H1 (cell line): ENCODE data around the gene TAS2R41. TPM values are rescaled to one million over a fixed set of nuclear protein-coding genes. Genes with fewer than 3 reads are reported as not detected.

Experiments
- CTCF ChIA-PET: fragments of 300-600 bp; sonication (Branson Sonifier 250); formaldehyde crosslinking; loops from one replicate; lab custom pipeline; 2021; ENCODE audit not compliant: partially characterized antibody; lab: Charles Lee
- POLR2A ChIA-PET: fragments of 300-600 bp; sonication (Branson Sonifier 250); formaldehyde crosslinking; loops from one replicate; lab custom pipeline; 2021; ENCODE audit warnings: inconsistent platforms; ENCODE audit not compliant: partially characterized antibody; lab: Charles Lee
- DNase-seq, 2 experiments: peaks; one replicate each; pipeline versions ENCODE4 v3.0.0 to v3.0.0-alpha.2; 2010 to 2022; ENCODE audit warnings: low spot score in 2 of 2, low read depth in 1 of 2, mixed read lengths in 1 of 2
- FAIRE-seq: peaks from 2 replicates; lab custom pipeline; 2011; peaks lifted over from hg19 to GRCh38; lab: Jason Lieb, UNC
- H2AFZ ChIP-seq: 2 replicates; pipeline ENCODE4 v1.8.1; 2012; ENCODE audit warnings: low read length, inconsistent platforms
- H2AK5ac ChIP-seq: 2 replicates; pipeline ENCODE4 v1.6.1; 2013; ENCODE audit warnings: low read depth, low read length
- H2BK120ac ChIP-seq: replicated peaks from 2 replicates; pipeline ENCODE3; 2013; ENCODE audit warnings: low read depth, low read length, inconsistent platforms
- H2BK12ac ChIP-seq: 2 replicates; pipeline ENCODE4 v1.6.1; 2013; ENCODE audit warnings: low read depth, low read length
- H2BK15ac ChIP-seq: 2 replicates; pipeline ENCODE4 v1.6.1; 2013; ENCODE audit warnings: low read length
- H2BK20ac ChIP-seq: 2 replicates; pipeline ENCODE4 v1.6.1; 2013; ENCODE audit warnings: low read length
- H2BK5ac ChIP-seq: 2 replicates; pipeline ENCODE4 v1.6.1; 2013; ENCODE audit warnings: low read depth, low read length
- H3K14ac ChIP-seq: 2 replicates; pipeline ENCODE4 v1.6.1; 2013; ENCODE audit warnings: inconsistent platforms; ENCODE audit not compliant: insufficient read length
- H3K18ac ChIP-seq: 2 replicates; pipeline ENCODE4 v1.6.1; 2013; ENCODE audit warnings: low read length; ENCODE audit errors: extremely low read depth
- H3K23ac ChIP-seq: 2 replicates; pipeline ENCODE4 v1.6.1; 2013; ENCODE audit warnings: inconsistent platforms; ENCODE audit not compliant: insufficient read length
- H3K23me2 ChIP-seq: 2 replicates; pipeline ENCODE4 v1.6.1; 2013; ENCODE audit warnings: low read depth, low read length
- H3K27ac ChIP-seq: 2 replicates; pipeline ENCODE4 v1.6.1; 2011; ENCODE audit warnings: low read depth, low read length, inconsistent platforms
- H3K27me3 ChIP-seq, 4 experiments: replicated peaks in 1 of 4; 1 replicate in 1 of 4; 2 replicates in 3 of 4; pipeline versions ENCODE4 v1.6.1 to v1.8.1; 2011 to 2013; ENCODE audit warnings: low read length in 3 of 4, mild to moderate bottlenecking in 3 of 4, inconsistent platforms in 2 of 4, mixed read lengths in 2 of 4, moderate library complexity in 1 of 4; ENCODE audit not compliant: control insufficient read depth in 3 of 4, insufficient read depth in 3 of 4; ENCODE audit errors: extremely low read depth in 1 of 4
- H3K36me3 ChIP-seq, 4 experiments: 2 replicates each; pipeline versions ENCODE4 v1.6.1 to v1.8.1; 2011 to 2013; ENCODE audit warnings: mild to moderate bottlenecking in 4 of 4, low read length in 3 of 4, moderate library complexity in 2 of 4, control low read depth in 1 of 4, inconsistent platforms in 1 of 4; ENCODE audit not compliant: insufficient read depth in 4 of 4, control insufficient read depth in 2 of 4
- H3K4ac ChIP-seq: replicated peaks from 2 replicates; pipeline ENCODE3; 2013; ENCODE audit warnings: low read length, low read depth, mixed read lengths, inconsistent platforms; ENCODE audit not compliant: insufficient read length
- H3K4me1 ChIP-seq, 4 experiments: replicated peaks in 1 of 4; 1 replicate in 1 of 4; 2 replicates in 3 of 4; pipeline versions ENCODE4 v1.6.1 to v1.8.1; 2011 to 2013; ENCODE audit warnings: low read length in 3 of 4, inconsistent platforms in 2 of 4, mixed read lengths in 1 of 4; ENCODE audit not compliant: insufficient read depth in 4 of 4, control insufficient read depth in 3 of 4
- H3K4me2 ChIP-seq, 2 experiments: 2 replicates each; pipeline versions ENCODE4 v1.6.1 to v1.8.1; 2011 to 2013; ENCODE audit warnings: low read depth in 2 of 2, low read length in 2 of 2, control low read depth in 1 of 2, inconsistent platforms in 1 of 2, mild to moderate bottlenecking in 1 of 2; ENCODE audit not compliant: insufficient read depth in 1 of 2
- H3K4me3 ChIP-seq, 4 experiments: fragments of 200-600, 300-600 bp in 1 of 4; sonication (generic), shearing (Covaris generic), sonication (Bioruptor Twin) in 1 of 4; 2 replicates each; pipeline versions ENCODE4 v1.5.1 to v1.8.1; 2011 to 2016; ENCODE audit warnings: low read length in 4 of 4, low read depth in 3 of 4, control low read depth in 2 of 4, inconsistent platforms in 2 of 4, mild to moderate bottlenecking in 2 of 4, mixed read lengths in 1 of 4, moderate library complexity in 1 of 4; ENCODE audit not compliant: insufficient read depth in 2 of 4; ENCODE audit errors: extremely low read depth in 1 of 4
- H3K56ac ChIP-seq: replicated peaks from 2 replicates; pipeline ENCODE3; 2013; ENCODE audit warnings: low read depth, mild to moderate bottlenecking, mixed read lengths, low read length, inconsistent platforms; ENCODE audit not compliant: insufficient read length
- H3K79me1 ChIP-seq: 2 replicates; pipeline ENCODE4 v1.6.1; 2013; ENCODE audit warnings: low read depth, low read length, control low read depth
- H3K79me2 ChIP-seq, 2 experiments: 2 replicates each; pipeline versions ENCODE4 v1.6.1 to v1.8.1; 2012 to 2013; ENCODE audit warnings: low read length in 2 of 2, mild to moderate bottlenecking in 2 of 2, inconsistent platforms in 1 of 2; ENCODE audit not compliant: insufficient read depth in 2 of 2, control insufficient read depth in 1 of 2
- H3K9ac ChIP-seq, 4 experiments: replicated peaks in 1 of 4; 1 replicate in 1 of 4; 2 replicates in 3 of 4; pipeline versions ENCODE4 v1.6.1 to v1.8.1; 2011 to 2013; ENCODE audit warnings: low read depth in 3 of 4, low read length in 3 of 4, control low read depth in 2 of 4, mild to moderate bottlenecking in 2 of 4, moderate library complexity in 2 of 4, inconsistent platforms in 1 of 4; ENCODE audit errors: extremely low read depth in 1 of 4
- H3K9me3 ChIP-seq, 2 experiments: 2 replicates each; pipeline versions ENCODE4 v1.6.1 to v1.8.1; 2012 to 2013; ENCODE audit warnings: mild to moderate bottlenecking in 2 of 2, moderate library complexity in 2 of 2, control low read depth in 1 of 2, inconsistent platforms in 1 of 2, low read depth in 1 of 2, low read length in 1 of 2, mixed read lengths in 1 of 2; ENCODE audit not compliant: insufficient read depth in 2 of 2
- H4K20me1 ChIP-seq, 2 experiments: replicated peaks in 1 of 2; 2 replicates each; pipeline versions ENCODE3 to v1.8.1; 2011 to 2013; ENCODE audit warnings: inconsistent platforms in 2 of 2, low read length in 2 of 2, mild to moderate bottlenecking in 1 of 2; ENCODE audit not compliant: insufficient read depth in 2 of 2, control insufficient read depth in 1 of 2
- H4K5ac ChIP-seq: 2 replicates; pipeline ENCODE4 v1.6.1; 2013; ENCODE audit warnings: low read length, low read depth, mixed read lengths, inconsistent platforms; ENCODE audit not compliant: insufficient read length
- H4K8ac ChIP-seq: 2 replicates; pipeline ENCODE4 v1.8.0; 2013; ENCODE audit warnings: mild to moderate bottlenecking, moderate library complexity, low read length, inconsistent platforms; ENCODE audit not compliant: insufficient read depth; ENCODE audit errors: extremely low read depth
- H4K91ac ChIP-seq: replicated peaks from 2 replicates; pipeline ENCODE3; 2013; ENCODE audit warnings: low read length, mixed read lengths, inconsistent platforms; ENCODE audit not compliant: insufficient read length
- ZNF274 ChIP-seq: IDR thresholded peaks from 2 replicates; pipeline ENCODE4 v1.7.0; 2012; ENCODE audit warnings: low read length, borderline replicate concordance; ENCODE audit errors: extremely low read depth
- WGBS, 2 experiments: shearing (Covaris generic) in 1 of 2; methylation state at CpG; one replicate each; pipeline versions ENCODE4 v1.1.6 to v1.1.7; 2013 to 2015; ENCODE audit warnings: low lambda C conversion rate in 2 of 2, mixed read lengths in 2 of 2, inconsistent platforms in 1 of 2, low coverage in 1 of 2, missing lambda C conversion rate in 1 of 2; ENCODE audit not compliant: insufficient replicate concordance in 2 of 2, insufficient coverage in 1 of 2, insufficient read length in 1 of 2; ENCODE audit errors: extremely low coverage in 1 of 2, missing lambda C conversion rate in 1 of 2; 5-methylcytosine and 5-hydroxymethylcytosine counted together
- polyA plus RNA-seq, 7 experiments: library from polyadenylated mRNA; depleted of rRNA in 3 of 7; stranded (reverse) in 5 of 7; unstranded in 2 of 7; fragments of >200 nt in 5 of 7; fragments of 200-250 nt in 2 of 7; gene quantifications; 1 replicate in 5 of 7; 2 replicates in 1 of 7; 4 replicates in 1 of 7; pipeline versions ENCODE4 v1.2.1 to v1.2.3, GENCODE V29; 2011 to 2013; ENCODE audit warnings: missing spikeins in 2 of 7, mixed read lengths in 2 of 7
- total RNA-seq: library from RNA; stranded (reverse); fragmentation: NEBNext Ultra II Directional; extraction: Animal tissue kit (Norgen Biotek cat#: 25700); gene quantifications from 2 replicates; pipeline ENCODE4 v1.2.1, GENCODE V29; 2021

Gene TAS2R41
- total and polyA plus RNA-seq, 2 of the 8 experiments (the other 6 are each of a cell fraction or from before 2014, with no cell fraction given): 0.12 TPM; not detected in 1

DNA sequence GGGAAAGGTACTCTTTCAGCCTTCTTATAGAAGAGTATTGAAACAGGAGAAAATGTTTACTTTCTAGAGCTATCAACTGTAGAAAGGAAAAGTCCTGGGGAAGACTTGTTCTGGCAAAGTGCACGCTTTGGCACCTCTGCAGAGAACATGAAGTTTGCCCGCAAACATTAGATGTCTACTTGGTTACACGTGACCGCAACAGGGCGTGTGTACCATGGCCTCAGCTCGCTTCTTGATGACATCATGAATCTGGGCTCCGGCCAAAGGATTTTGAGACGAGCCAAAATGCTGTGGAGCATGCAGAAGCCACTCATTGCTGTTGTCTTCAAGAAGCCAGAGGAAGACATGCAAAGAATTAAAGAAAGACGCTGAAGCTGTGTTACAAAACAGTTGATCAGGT lies 43.0 kb upstream of the TAS2R41 start:
- no peak overlapping the region for H4K91ac ChIP-seq
- no peaks in the 10 kb centered on the region for H3K27me3 ChIP-seq
- no peak overlapping the region for H3K4ac ChIP-seq
- no peak overlapping the region for H3K14ac ChIP-seq
- H3K56ac ChIP-seq: no peak overlapping the region
- no peak overlapping the region for H3K18ac ChIP-seq
- no peak overlapping the region for H4K8ac ChIP-seq
- H2AK5ac ChIP-seq: no peak overlapping the region
- no peak overlapping the region for H2BK5ac ChIP-seq
- ChIA-PET POLR2A (no interaction called here), CTCF (interaction anchor here (1.0 to 4.5 kb wide), 4 partner anchors 15 to 135 kb away, joined by 3 to 23 read pairs (median 4); no protein-coding TSS in a partner anchor)
- no peak overlapping the region for H2BK15ac ChIP-seq
- no peaks in the 10 kb centered on the region for H4K20me1 ChIP-seq
- no peak overlapping the region for H3K4me2 ChIP-seq
- H4K5ac ChIP-seq: no peak overlapping the region
- H3K36me3 ChIP-seq: no peaks in the 10 kb centered on the region
- no peaks in the 10 kb centered on the region for H3K79me1 ChIP-seq
- no peak overlapping the region for H3K9ac ChIP-seq
- no peak overlapping the region for H3K23ac ChIP-seq
- no peaks in the 10 kb centered on the region for H3K9me3 ChIP-seq
- no peak overlapping the region for H2AFZ ChIP-seq
- no peak overlapping the region for H2BK120ac ChIP-seq
- no peak for FAIRE-seq
- H3K79me2 ChIP-seq: no peaks in the 10 kb centered on the region
- no peak overlapping the region for H3K27ac ChIP-seq
- peaks cover 2% of the 10 kb centered on the region; the same call in 1 of the 2 replicates for H3K23me2 ChIP-seq
- peaks cover 2 to 8% (median 6%) of the 10 kb centered on the region in 4 experiments for H3K4me1 ChIP-seq
- no peak overlapping the region for H2BK12ac ChIP-seq
- 96% methylated on average over 9 of the region's 9 CpGs; no CpG with 5 or more reads in 1 of the 2 experiments for WGBS, 2 experiments
- no peak overlapping the region for H2BK20ac ChIP-seq
- TF ChIP-seq ZNF274: no peak
- H3K4me3 ChIP-seq: no peak overlapping the region
- no peak for DNase-seq
